Vagina (tissue), 2 donors: ENCODE results near the gene ANO2.

Experiments
- POLR2A ChIP-seq, 2 donors: fragments of 450-650 bp; IDR thresholded peaks; one replicate each; pipeline ENCODE4 v1.6.1; 2017; ENCODE audit warnings: antibody characterized with exemption in 2 of 2, mild to moderate bottlenecking in 2 of 2, moderate library complexity in 2 of 2
- POLR2AphosphoS5 ChIP-seq, 2 donors: sonication (generic); formaldehyde crosslinking; IDR thresholded peaks; one replicate each; pipeline ENCODE4 v1.9.0; 2017; ENCODE audit warnings: antibody characterized with exemption in 2 of 2, mild to moderate bottlenecking in 2 of 2, low read depth in 1 of 2; ENCODE audit not compliant: insufficient read depth in 1 of 2

GRCh38 chr12:5846950-5847349, 98.1 kb downstream of the ANO2 start:
- TF ChIP-seq POLR2AphosphoS5 (IDR thresholded peaks at IDR 0.05; ENCODE audit: insufficient read depth in 1 of 2, low read depth in 1 of 2): no peak
- TF ChIP-seq POLR2A (IDR thresholded peaks at IDR 0.05): no peak
